K562 (cell line): ENCODE measurements around the gene SESN3. TPM values are rescaled to one million over a fixed set of nuclear protein-coding genes. Genes with fewer than 3 reads are reported as not detected.

Experiments
- CBFA2T2 ChIP-seq: fragments of 450-650 bp; conservative IDR thresholded peaks from 2 replicates; pipeline ENCODE4 v1.6.1; 2017; ENCODE audit warnings: mild to moderate bottlenecking
- GTF2E2 ChIP-seq: fragments of 200-800 bp; sonication (Bioruptor generic); IDR thresholded peaks from 2 replicates; pipeline ENCODE4 v1.6.1; 2016; ENCODE audit warnings: missing genetic modification characterization, missing compliant biosample characterization
- GTF3C2 ChIP-seq: IDR thresholded peaks from 3 replicates; pipeline ENCODE4 v1.6.1; 2011; ENCODE audit warnings: borderline replicate concordance, mild to moderate bottlenecking, moderate library complexity; ENCODE audit not compliant: insufficient read length; ENCODE audit errors: extremely low read depth
- HDAC3 ChIP-seq: fragments of 450-650 bp; IDR thresholded peaks from 2 replicates; pipeline ENCODE4 v1.6.1; 2018; ENCODE audit warnings: borderline replicate concordance, mild to moderate bottlenecking, moderate library complexity; ENCODE audit not compliant: partially characterized antibody
- PTBP1 ChIP-seq: fragments of 200-400 bp; formaldehyde crosslinking; IDR thresholded peaks from 2 replicates; pipeline ENCODE4 v1.6.1; 2017; ENCODE audit warnings: low read depth, low read length
- RBM15 ChIP-seq: fragments of 200-400 bp; formaldehyde crosslinking; IDR thresholded peaks from 2 replicates; pipeline ENCODE4 v1.6.1; 2018; ENCODE audit warnings: mild to moderate bottlenecking, low read length, moderate library complexity; ENCODE audit not compliant: insufficient read depth
- RUNX1 ChIP-seq: sonication (generic); IDR thresholded peaks from 2 replicates; pipeline ENCODE4 v1.6.1; 2016; ENCODE audit warnings: antibody characterized with exemption, low read depth
- SMAD2 ChIP-seq: fragments of 150-350 bp; IDR thresholded peaks from 2 replicates; pipeline ENCODE4 v1.6.1; 2014; ENCODE audit warnings: low read depth, mild to moderate bottlenecking, low read length
- ZNF224 ChIP-seq: sonication (generic); formaldehyde crosslinking; IDR thresholded peaks from 2 replicates; pipeline ENCODE4 v1.8.0; 2022; ENCODE audit warnings: mild to moderate bottlenecking, missing genetic modification reagents
- polyA plus RNA-seq, 8 experiments: library from polyadenylated mRNA; depleted of rRNA in 4 of 8; stranded (reverse) in 5 of 8; unstranded in 3 of 8; fragments of >200 nt; fragmentation: Nextera tagmentation in 2 of 8; fragmentation: Illumina TruSeq in 1 of 8; extraction: Ambion mirVana in 2 of 8; extraction: Trizol in 1 of 8; gene quantifications; 2 replicates each; pipeline versions ENCODE4 v1.2.1 to v1.2.3, GENCODE V29; 2011 to 2014; ENCODE audit warnings: inconsistent platforms in 1 of 8, missing spikeins in 1 of 8
- total RNA-seq, 7 experiments: library from RNA; depleted of rRNA in 6 of 7; stranded (reverse); fragments of >200 nt in 6 of 7; fragmentation: Illumina TruSeq in 2 of 7; extraction: Trizol in 2 of 7; gene quantifications; 2 replicates each; pipeline versions ENCODE4 v1.2.1 to v1.2.3, GENCODE V29; 2011 to 2021; ENCODE audit warnings: low replicate concordance in 1 of 7
- TF ChIP-seq, protein P1 (sequence below): fragments of 450-650 bp; IDR thresholded peaks from 2 replicates; pipeline ENCODE4 v1.6.1; 2016; ENCODE audit warnings: antibody characterized with exemption

Gene SESN3
- total and polyA plus RNA-seq, 9 of the 15 experiments (the other 6 are each of a cell fraction or from before 2014, with no cell fraction given) = 0.44 to 2.6 (median 1.5) TPM

GRCh38 chr11:95152876-95153856 is 77.8 kb downstream of the SESN3 start (continued):
- TF ChIP-seq HDAC3 = peak; percentile 98
- no peak; the same call in 1 of the 2 replicates for TF ChIP-seq GTF2E2
- no peak for TF ChIP-seq RBM15
- peak; percentile 89; the same call in 1 of the 2 replicates for TF ChIP-seq RUNX1
- TF ChIP-seq SMAD2 = no peak
- peak; percentile 100 for TF ChIP-seq CBFA2T2
- no peak for TF ChIP-seq GTF3C2
- TF ChIP-seq, protein P1, sequence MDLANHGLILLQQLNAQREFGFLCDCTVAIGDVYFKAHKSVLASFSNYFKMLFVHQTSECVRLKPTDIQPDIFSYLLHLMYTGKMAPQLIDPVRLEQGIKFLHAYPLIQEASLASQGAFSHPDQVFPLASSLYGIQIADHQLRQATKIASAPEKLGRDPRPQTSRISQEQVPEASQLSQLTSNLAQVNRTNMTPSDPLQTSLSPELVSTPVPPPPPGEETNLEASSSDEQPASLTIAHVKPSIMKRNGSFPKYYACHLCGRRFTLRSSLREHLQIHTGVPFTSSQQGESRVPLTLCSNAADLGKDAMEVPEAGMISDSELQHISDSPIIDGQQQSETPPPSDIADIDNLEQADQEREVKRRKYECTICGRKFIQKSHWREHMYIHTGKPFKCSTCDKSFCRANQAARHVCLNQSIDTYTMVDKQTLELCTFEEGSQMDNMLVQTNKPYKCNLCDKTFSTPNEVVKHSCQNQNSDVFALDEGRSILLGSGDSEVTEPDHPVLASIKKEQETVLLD = no peak
- no peak for TF ChIP-seq PTBP1
- TF ChIP-seq ZNF224 (CRISPR knock-in tag) = no peak; the same call in 1 of the 2 replicates
